ENCODE measurements around the gene BTN1A1. TPM values are rescaled to one million over a fixed set of nuclear protein-coding genes. Genes with fewer than 3 reads are reported as not detected.

The BTN1A1 gene
- total and polyA plus RNA-seq, 9 of the 15 experiments (the other 6 are each of a cell fraction or from before 2014, with no cell fraction given), result 0.01 to 0.15 (median 0.06) TPM; not detected in 4

DNA sequence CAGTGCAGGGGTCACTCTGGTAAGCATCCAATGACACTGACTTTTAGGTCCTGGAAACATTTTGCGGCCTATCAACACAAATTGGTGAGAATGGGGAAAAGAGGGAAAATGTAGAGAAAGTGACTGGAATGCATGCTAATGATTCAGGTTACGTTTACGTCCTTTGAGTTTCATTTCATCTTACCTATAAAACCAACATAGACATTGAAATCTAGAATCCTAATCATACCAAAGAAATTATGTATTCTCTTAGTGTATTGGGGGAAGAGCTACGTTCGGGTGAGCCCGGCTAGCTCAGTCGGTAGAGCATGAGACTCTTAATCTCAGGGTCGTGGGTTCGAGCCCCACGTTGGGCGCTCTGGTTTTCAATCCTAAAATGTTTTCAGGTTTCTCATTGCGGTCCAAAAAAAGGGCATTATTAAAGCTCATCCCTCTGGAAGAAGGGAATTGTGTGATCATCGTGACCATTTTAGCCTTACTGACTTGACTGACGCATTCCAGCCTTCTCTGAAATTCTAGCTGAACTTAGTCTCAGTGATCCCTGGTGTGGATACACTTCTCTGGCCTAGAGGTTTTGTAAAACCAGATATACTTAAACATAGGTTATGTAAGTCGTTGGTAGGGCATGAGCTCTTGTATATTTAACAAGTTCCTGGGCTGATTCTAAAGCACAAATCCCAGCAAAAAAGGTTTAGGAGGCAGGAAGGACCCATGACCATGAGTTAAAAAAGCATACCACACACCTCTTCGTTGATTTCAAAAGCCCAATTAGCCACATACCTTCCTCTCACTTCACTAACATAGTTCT is 56.4 kb downstream of the BTN1A1 start (continued):
- TF ChIP-seq, protein P1, sequence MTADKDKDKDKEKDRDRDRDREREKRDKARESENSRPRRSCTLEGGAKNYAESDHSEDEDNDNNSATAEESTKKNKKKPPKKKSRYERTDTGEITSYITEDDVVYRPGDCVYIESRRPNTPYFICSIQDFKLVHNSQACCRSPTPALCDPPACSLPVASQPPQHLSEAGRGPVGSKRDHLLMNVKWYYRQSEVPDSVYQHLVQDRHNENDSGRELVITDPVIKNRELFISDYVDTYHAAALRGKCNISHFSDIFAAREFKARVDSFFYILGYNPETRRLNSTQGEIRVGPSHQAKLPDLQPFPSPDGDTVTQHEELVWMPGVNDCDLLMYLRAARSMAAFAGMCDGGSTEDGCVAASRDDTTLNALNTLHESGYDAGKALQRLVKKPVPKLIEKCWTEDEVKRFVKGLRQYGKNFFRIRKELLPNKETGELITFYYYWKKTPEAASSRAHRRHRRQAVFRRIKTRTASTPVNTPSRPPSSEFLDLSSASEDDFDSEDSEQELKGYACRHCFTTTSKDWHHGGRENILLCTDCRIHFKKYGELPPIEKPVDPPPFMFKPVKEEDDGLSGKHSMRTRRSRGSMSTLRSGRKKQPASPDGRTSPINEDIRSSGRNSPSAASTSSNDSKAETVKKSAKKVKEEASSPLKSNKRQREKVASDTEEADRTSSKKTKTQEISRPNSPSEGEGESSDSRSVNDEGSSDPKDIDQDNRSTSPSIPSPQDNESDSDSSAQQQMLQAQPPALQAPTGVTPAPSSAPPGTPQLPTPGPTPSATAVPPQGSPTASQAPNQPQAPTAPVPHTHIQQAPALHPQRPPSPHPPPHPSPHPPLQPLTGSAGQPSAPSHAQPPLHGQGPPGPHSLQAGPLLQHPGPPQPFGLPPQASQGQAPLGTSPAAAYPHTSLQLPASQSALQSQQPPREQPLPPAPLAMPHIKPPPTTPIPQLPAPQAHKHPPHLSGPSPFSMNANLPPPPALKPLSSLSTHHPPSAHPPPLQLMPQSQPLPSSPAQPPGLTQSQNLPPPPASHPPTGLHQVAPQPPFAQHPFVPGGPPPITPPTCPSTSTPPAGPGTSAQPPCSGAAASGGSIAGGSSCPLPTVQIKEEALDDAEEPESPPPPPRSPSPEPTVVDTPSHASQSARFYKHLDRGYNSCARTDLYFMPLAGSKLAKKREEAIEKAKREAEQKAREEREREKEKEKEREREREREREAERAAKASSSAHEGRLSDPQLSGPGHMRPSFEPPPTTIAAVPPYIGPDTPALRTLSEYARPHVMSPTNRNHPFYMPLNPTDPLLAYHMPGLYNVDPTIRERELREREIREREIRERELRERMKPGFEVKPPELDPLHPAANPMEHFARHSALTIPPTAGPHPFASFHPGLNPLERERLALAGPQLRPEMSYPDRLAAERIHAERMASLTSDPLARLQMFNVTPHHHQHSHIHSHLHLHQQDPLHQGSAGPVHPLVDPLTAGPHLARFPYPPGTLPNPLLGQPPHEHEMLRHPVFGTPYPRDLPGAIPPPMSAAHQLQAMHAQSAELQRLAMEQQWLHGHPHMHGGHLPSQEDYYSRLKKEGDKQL (CRISPR knock-in tag; IDR thresholded peaks at IDR 0.05; ENCODE audit: borderline replicate concordance), result no peak
- TF ChIP-seq SMARCC2 (IDR thresholded peaks at IDR 0.05; ENCODE audit: low read depth) (no peak), ESRRA (IDR thresholded peaks at IDR 0.05; ENCODE audit: borderline replicate concordance, low read depth) (peak; percentile 53; the same call in 1 of the 2 replicates), ZNF23 (CRISPR knock-in tag; IDR thresholded peaks at IDR 0.05) (no peak), HSF4 (CRISPR knock-in tag; IDR thresholded peaks at IDR 0.05; ENCODE audit: borderline replicate concordance) (no peak), SP2 (IDR thresholded peaks at IDR 0.05; ENCODE audit: extremely low read depth, low read depth, low read length, poor library complexity, severe bottlenecking) (no peak), NFE2L1 (tag; IDR thresholded peaks at IDR 0.05; ENCODE audit: borderline replicate concordance, low read depth) (no peak), FIP1L1 (IDR thresholded peaks at IDR 0.05; ENCODE audit: low read depth, low read length, poor library complexity, severe bottlenecking) (no peak), ZNF584 (CRISPR knock-in tag; IDR thresholded peaks at IDR 0.05; ENCODE audit: low read depth) (no peak; the same call in 1 of the 2 replicates), OTX1 (CRISPR knock-in tag; IDR thresholded peaks at IDR 0.05) (0 out of 2 replicates have a peak, but pooled peaks have one; percentile 14), RBM34 (IDR thresholded peaks at IDR 0.05; ENCODE audit: borderline replicate concordance, insufficient read depth, low read length) (no peak), STAT5A (IDR thresholded peaks at IDR 0.05; ENCODE audit: borderline replicate concordance, low read length) (peak; percentile 37; the same call in 1 of the 2 replicates), U2AF1 (optimal IDR thresholded peaks at IDR 0.05; ENCODE audit: low read depth, low read length) (no peak), NRF1 (conservative IDR thresholded peaks at IDR 0.05 in 1 of 2, IDR thresholded peaks at IDR 0.05 in 1 of 2) (peak; percentile 16 to 49; a peak in 2 of 4 replicates), ELF1 (tag; IDR thresholded peaks at IDR 0.05) (no peak)
- TF ChIP-seq, protein P2, sequence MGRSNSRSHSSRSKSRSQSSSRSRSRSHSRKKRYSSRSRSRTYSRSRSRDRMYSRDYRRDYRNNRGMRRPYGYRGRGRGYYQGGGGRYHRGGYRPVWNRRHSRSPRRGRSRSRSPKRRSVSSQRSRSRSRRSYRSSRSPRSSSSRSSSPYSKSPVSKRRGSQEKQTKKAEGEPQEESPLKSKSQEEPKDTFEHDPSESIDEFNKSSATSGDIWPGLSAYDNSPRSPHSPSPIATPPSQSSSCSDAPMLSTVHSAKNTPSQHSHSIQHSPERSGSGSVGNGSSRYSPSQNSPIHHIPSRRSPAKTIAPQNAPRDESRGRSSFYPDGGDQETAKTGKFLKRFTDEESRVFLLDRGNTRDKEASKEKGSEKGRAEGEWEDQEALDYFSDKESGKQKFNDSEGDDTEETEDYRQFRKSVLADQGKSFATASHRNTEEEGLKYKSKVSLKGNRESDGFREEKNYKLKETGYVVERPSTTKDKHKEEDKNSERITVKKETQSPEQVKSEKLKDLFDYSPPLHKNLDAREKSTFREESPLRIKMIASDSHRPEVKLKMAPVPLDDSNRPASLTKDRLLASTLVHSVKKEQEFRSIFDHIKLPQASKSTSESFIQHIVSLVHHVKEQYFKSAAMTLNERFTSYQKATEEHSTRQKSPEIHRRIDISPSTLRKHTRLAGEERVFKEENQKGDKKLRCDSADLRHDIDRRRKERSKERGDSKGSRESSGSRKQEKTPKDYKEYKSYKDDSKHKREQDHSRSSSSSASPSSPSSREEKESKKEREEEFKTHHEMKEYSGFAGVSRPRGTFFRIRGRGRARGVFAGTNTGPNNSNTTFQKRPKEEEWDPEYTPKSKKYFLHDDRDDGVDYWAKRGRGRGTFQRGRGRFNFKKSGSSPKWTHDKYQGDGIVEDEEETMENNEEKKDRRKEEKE (IDR thresholded peaks at IDR 0.05; ENCODE audit: borderline replicate concordance in 1 of 2, control insufficient read depth in 1 of 2, low read depth in 2 of 2, low read length in 1 of 2), result peak in 1 of 2 experiments; percentile 91; a peak in 2 of 4 replicates
- TF ChIP-seq, protein P3, sequence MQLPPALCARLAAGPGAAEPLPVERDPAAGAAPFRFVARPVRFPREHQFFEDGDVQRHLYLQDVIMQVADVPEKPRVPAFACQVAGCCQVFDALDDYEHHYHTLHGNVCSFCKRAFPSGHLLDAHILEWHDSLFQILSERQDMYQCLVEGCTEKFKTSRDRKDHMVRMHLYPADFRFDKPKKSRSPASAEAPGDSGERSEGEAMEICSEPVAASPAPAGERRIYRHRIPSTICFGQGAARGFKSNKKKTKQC (CRISPR knock-in tag; IDR thresholded peaks at IDR 0.05), result no peak
